Activated naive CD4-positive, alpha-beta T cell treated with anti-CD3 and anti-CD28 coated beads for 36 hours (primary cell): ENCODE measurements around the gene RNF212B. TPM values are rescaled to one million over a fixed set of nuclear protein-coding genes. Genes with fewer than 3 reads are reported as not detected.
"Not testable (repeated sequence)": the region's sequence is repeated elsewhere in the genome, so short reads cannot be mapped to it uniquely, and the experiment has no call there.

ENCODE experiments used
- CTCF ChIA-PET: fragments of 350-600 bp; sonication (Branson Sonifier 250); formaldehyde crosslinking; loops from one replicate; lab custom pipeline; 2021; ENCODE audit warnings: antibody characterized with exemption; lab: Charles Lee
- DNase-seq: peaks from one replicate; pipeline ENCODE4 v3.0.0-alpha.2; 2020
- H3K27ac Mint-ChIP-seq: one replicate; pipeline ENCODE4 v1.8.0; 2021; ENCODE audit warnings: mild to moderate bottlenecking, mixed read lengths
- H3K27me3 Mint-ChIP-seq: one replicate; pipeline ENCODE4 v1.8.0; 2021; ENCODE audit warnings: low read depth, mixed read lengths
- H3K36me3 Mint-ChIP-seq: one replicate; pipeline ENCODE4 v1.8.0; 2021; ENCODE audit warnings: low read depth, mixed read lengths
- H3K4me1 Mint-ChIP-seq: one replicate; pipeline ENCODE4 v1.8.0; 2021; ENCODE audit warnings: low read depth, mixed read lengths
- H3K4me3 Mint-ChIP-seq: one replicate; pipeline ENCODE4 v1.8.0; 2021; ENCODE audit warnings: mild to moderate bottlenecking, moderate library complexity, mixed read lengths
- H3K9me3 Mint-ChIP-seq: one replicate; pipeline ENCODE4 v1.8.0; 2021; ENCODE audit warnings: mixed read lengths
- intact Hi-C: fragments of 100-400 bp; cut with micrococcal nuclease; formaldehyde crosslinking; loops from one replicate; pipeline ENCODE4 v1.15.1; 2023
- total RNA-seq, 2 experiments: library from RNA; stranded (reverse); gene quantifications; one replicate each; pipeline ENCODE4 v1.2.3, GENCODE V29; 2021

RNF212B gene
- not detected for total RNA-seq

- CTCF ChIA-PET, result interaction anchor here (0.7 to 1.8 kb wide), 3 partner anchors 27 to 118 kb away, joined by 3 to 8 read pairs (median 6); no protein-coding TSS in a partner anchor
- intact Hi-C loops, result loop anchor here (2.0 to 5.0 kb wide), 3 partner anchors 49 to 116 kb away; partner anchors contain the start of gene HOMEZ
These were observed at the start of gene RNF212B for GRCh38 chr14:23237772-23238594. Gene RNF212B (plus strand): TSS chr14:23237936. CDS start chr14:23240346, 2,410 bp downstream.

DNA sequence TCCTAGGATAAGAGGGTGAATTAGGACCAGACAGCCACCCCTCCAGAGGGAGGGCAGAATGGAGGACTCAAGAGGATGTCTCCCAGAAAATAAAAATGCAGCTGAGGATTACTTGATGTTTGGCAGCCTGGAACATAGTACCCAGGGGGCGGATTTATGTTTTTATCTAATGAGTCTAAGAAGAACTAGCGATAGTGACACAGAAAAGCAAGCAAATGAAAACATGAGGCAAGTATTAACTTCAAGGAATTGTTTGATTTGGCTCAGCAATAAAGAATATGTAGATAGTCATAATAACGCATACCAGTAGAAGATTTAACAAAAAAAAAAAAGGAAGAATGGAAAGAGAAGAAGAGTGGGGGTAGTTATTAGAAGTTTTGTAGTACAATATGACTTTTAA lies 44.3 kb upstream of the RNF212B start:
- no peaks in the 10 kb centered on the region for H3K9me3 Mint-ChIP-seq
- CTCF ChIA-PET, result interaction anchor here (0.8 kb wide), 1 partner anchor 9 kb away, joined by 3 read pairs; no protein-coding TSS in a partner anchor
- no peaks in the 10 kb centered on the region for H3K36me3 Mint-ChIP-seq
- no peaks in the 10 kb centered on the region for H3K4me1 Mint-ChIP-seq
- no peak for DNase-seq
- H3K27ac Mint-ChIP-seq, result no peak overlapping the region
- H3K27me3 Mint-ChIP-seq, result no peaks in the 10 kb centered on the region
- intact Hi-C loops, result no loop called here
- H3K4me3 Mint-ChIP-seq, result no peak overlapping the region

More at GRCh38 chr14:23237772-23238594, at the start of gene RNF212B:
- peak; percentile 92 for DNase-seq
- H3K9me3 Mint-ChIP-seq, result no peaks in the 10 kb centered on the region
- H3K27me3 Mint-ChIP-seq, result peaks cover 10% of the 10 kb centered on the region
- H3K36me3 Mint-ChIP-seq, result no peaks in the 10 kb centered on the region
- peak within 1 kb of the TSS; percentile 65 for H3K4me3 Mint-ChIP-seq
- H3K27ac Mint-ChIP-seq, result no peak within 1 kb of the TSS
- peaks cover 5% of the 10 kb centered on the region for H3K4me1 Mint-ChIP-seq

GRCh38 chr14:23195552-23196101 lies 42.1 kb upstream of the RNF212B start:
- CTCF ChIA-PET, result interaction anchor here (1.0 kb wide), 1 partner anchor 75 kb away, joined by 3 read pairs; no protein-coding TSS in a partner anchor
- intact Hi-C loops, result no loop called here
- Mint-ChIP-seq H3K4me1 (no peaks in the 10 kb centered on the region), H3K9me3 (no peaks in the 10 kb centered on the region), H3K36me3 (no peaks in the 10 kb centered on the region), H3K27me3 (no peaks in the 10 kb centered on the region), H3K4me3 (no peak overlapping the region), H3K27ac (no peak overlapping the region)
- DNase-seq, result no peak

GRCh38 chr14:23196487-23196886 lies 41.2 kb upstream of the RNF212B start:
- H3K4me3 Mint-ChIP-seq, H3K27me3 Mint-ChIP-seq, H3K4me1 Mint-ChIP-seq, H3K27ac Mint-ChIP-seq, H3K9me3 Mint-ChIP-seq, DNase-seq, H3K36me3 Mint-ChIP-seq, intact Hi-C loops: not testable (repeated sequence)
- CTCF ChIA-PET, result interaction anchor here (1.0 kb wide), 1 partner anchor 76 kb away, joined by 3 read pairs; no protein-coding TSS in a partner anchor

GRCh38 chr14:23199141-23199540 lies 38.6 kb upstream of the RNF212B start:
- H3K4me1 Mint-ChIP-seq, intact Hi-C loops, H3K27ac Mint-ChIP-seq, DNase-seq, H3K36me3 Mint-ChIP-seq, H3K9me3 Mint-ChIP-seq, H3K4me3 Mint-ChIP-seq, H3K27me3 Mint-ChIP-seq: not testable (repeated sequence)
- CTCF ChIA-PET, result interaction anchor here (0.6 to 2.3 kb wide), 4 partner anchors 14 to 79 kb away, joined by 3 to 8 read pairs (median 3); no protein-coding TSS in a partner anchor

- Mint-ChIP-seq H3K27me3 (no peaks in the 10 kb centered on the region), H3K9me3 (no peaks in the 10 kb centered on the region), H3K27ac (no peak overlapping the region), H3K4me3 (no peak overlapping the region), H3K36me3 (no peaks in the 10 kb centered on the region), H3K4me1 (no peaks in the 10 kb centered on the region)
- CTCF ChIA-PET, result interaction anchor here (0.7 to 1.3 kb wide), 2 partner anchors 25 to 216 kb away, joined by 3 read pairs; no protein-coding TSS in a partner anchor
- DNase-seq, result no peak
- intact Hi-C loops, result no loop called here
These were observed 35.7 kb upstream of the RNF212B start for GRCh38 chr14:23202001-23202400.

DNA sequence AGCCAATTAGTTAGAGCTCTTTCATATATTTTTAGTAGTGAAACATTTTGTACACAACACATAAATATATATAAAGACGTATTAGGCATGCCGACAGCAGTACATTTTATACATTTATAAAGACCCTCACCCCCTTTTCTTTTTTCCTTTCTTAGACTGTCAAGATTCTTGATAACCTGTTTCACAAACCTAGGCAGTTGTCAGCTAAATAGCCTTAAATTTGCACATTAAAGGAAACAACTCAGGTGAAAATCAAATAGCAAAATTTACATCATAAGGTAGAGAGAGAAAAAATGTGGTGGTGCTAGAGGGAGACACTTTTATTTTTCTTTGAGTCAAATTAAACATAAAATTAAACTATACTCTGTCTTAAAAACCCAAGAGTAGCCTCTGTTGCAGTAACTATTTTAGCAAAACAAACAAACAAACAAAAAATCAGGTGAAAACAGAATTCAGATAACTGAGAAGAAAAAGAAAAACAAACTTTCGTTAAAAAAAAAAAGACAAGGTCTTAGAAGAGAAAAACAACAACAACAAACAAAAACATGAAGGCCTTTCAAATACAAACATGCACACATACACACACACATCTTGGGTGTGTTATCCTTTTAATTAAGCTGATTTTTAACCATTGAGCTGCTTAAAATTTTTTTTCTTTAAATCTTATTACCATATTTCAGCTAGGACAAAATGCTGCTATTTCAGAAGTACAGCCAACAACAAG lies 31.2 kb upstream of the RNF212B start:
- CTCF ChIA-PET, result interaction anchor here (0.7 to 2.1 kb wide), 4 partner anchors 85 to 174 kb away, joined by 3 to 7 read pairs (median 4); no protein-coding TSS in a partner anchor

GRCh38 chr14:23207146-23207540 lies 30.6 kb upstream of the RNF212B start:
- peaks cover 1% of the 10 kb centered on the region for H3K27me3 Mint-ChIP-seq
- no peak overlapping the region for H3K4me3 Mint-ChIP-seq
- no peak overlapping the region for H3K27ac Mint-ChIP-seq
- H3K9me3 Mint-ChIP-seq, result no peaks in the 10 kb centered on the region
- CTCF ChIA-PET, result interaction anchor here (0.7 to 2.1 kb wide), 3 partner anchors 86 to 110 kb away, joined by 3 to 7 read pairs (median 4); no protein-coding TSS in a partner anchor
- H3K4me1 Mint-ChIP-seq, result no peaks in the 10 kb centered on the region
- DNase-seq, result no peak
- no peaks in the 10 kb centered on the region for H3K36me3 Mint-ChIP-seq
- intact Hi-C loops, result no loop called here

More for the DNA sequence above, 31.2 kb upstream of the RNF212B start:
- Mint-ChIP-seq H3K4me3 (no peak overlapping the region), H3K27ac (no peak overlapping the region), H3K36me3 (no peaks in the 10 kb centered on the region), H3K4me1 (no peaks in the 10 kb centered on the region), H3K27me3 (peaks cover 1% of the 10 kb centered on the region), H3K9me3 (no peaks in the 10 kb centered on the region)
- DNase-seq, result no peak
- intact Hi-C loops, result no loop called here

GRCh38 chr14:23208324-23208723 lies 29.4 kb upstream of the RNF212B start:
- Mint-ChIP-seq H3K27ac (no peak overlapping the region), H3K27me3 (peaks cover 1% of the 10 kb centered on the region), H3K36me3 (no peaks in the 10 kb centered on the region), H3K9me3 (no peaks in the 10 kb centered on the region), H3K4me1 (no peaks in the 10 kb centered on the region), H3K4me3 (no peak overlapping the region)
- no peak for DNase-seq
- CTCF ChIA-PET, result interaction anchor here (0.9 to 2.1 kb wide), 4 partner anchors 21 to 88 kb away, joined by 4 to 7 read pairs (median 4); no protein-coding TSS in a partner anchor
- intact Hi-C loops, result no loop called here

DNA sequence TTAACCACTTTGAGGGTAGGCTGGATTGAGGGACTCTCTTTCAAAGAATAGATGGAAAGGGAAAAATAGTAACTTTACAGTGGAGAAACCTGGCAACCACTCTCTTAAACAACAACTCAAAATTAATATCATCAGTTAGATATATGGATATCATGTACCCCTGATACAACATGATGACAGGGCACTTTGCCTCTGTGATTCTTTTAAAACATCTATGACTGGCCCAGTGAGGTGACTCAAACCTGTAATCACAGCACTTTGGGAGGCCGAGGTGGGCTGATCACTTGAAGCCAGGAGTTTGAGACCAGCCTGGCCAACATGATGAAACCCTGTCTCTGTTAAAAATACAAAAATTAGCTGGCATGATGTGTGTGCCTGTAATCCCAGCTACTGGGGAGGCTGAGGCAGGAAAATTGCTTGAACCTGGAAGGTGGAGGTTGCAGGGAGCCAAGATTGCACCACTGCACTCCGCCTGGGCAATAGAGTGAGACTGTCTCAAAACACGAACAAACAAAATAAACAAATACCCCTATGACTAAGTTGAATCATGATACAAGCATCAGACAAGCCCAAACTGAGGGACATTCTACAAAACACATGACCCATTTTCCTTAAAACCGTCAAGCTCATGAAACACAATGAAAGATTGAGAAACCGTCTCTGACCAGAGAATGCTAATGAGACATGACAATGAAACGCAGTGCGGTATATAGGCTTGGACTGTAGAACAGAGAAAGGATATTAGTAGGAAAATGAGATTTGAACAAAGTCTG lies 27.9 kb upstream of the RNF212B start:
- H3K27ac Mint-ChIP-seq, result no peak overlapping the region
- H3K4me1 Mint-ChIP-seq, result no peaks in the 10 kb centered on the region
- peaks cover 1% of the 10 kb centered on the region for H3K27me3 Mint-ChIP-seq
- intact Hi-C loops, result no loop called here
- H3K9me3 Mint-ChIP-seq, result no peaks in the 10 kb centered on the region
- CTCF ChIA-PET, result interaction anchor here (0.7 kb wide), 1 partner anchor 33 kb away, joined by 4 read pairs; no protein-coding TSS in a partner anchor
- no peaks in the 10 kb centered on the region for H3K36me3 Mint-ChIP-seq
- no peak for DNase-seq
- no peak overlapping the region for H3K4me3 Mint-ChIP-seq

- Mint-ChIP-seq H3K9me3 (peaks cover 4% of the 10 kb centered on the region), H3K4me1 (no peaks in the 10 kb centered on the region), H3K27ac (no peak overlapping the region), H3K36me3 (no peaks in the 10 kb centered on the region), H3K4me3 (no peak overlapping the region), H3K27me3 (no peaks in the 10 kb centered on the region)
- intact Hi-C loops, result no loop called here
- CTCF ChIA-PET, result no interaction called here
- no peak for DNase-seq
These were observed 22.3 kb upstream of the RNF212B start for GRCh38 chr14:23215421-23215820.
